Right lung (tissue), 5 donors: ENCODE results near the gene B4GALNT1. TPM values are rescaled to one million over a fixed set of nuclear protein-coding genes. Genes with fewer than 3 reads are reported as not detected.

ENCODE experiments used
- DNase-seq, 2 donors: peaks; one replicate each; pipeline ENCODE4 v3.0.0-alpha.2; 2013
- polyA plus RNA-seq, 5 donors: library from polyadenylated mRNA; unstranded; fragments of 120-200 nt; gene quantifications; one replicate each; pipeline versions ENCODE4 v1.2.1 to v1.2.3, GENCODE V29; 2013; ENCODE audit warnings: inconsistent platforms in 1 of 5, low replicate concordance in 1 of 5; ENCODE audit not compliant: insufficient read length in 5 of 5, insufficient read depth in 1 of 5

Gene B4GALNT1
- polyA plus RNA-seq, 5 donors: 0.82 to 1.7 (median 1.6) TPM

DNA sequence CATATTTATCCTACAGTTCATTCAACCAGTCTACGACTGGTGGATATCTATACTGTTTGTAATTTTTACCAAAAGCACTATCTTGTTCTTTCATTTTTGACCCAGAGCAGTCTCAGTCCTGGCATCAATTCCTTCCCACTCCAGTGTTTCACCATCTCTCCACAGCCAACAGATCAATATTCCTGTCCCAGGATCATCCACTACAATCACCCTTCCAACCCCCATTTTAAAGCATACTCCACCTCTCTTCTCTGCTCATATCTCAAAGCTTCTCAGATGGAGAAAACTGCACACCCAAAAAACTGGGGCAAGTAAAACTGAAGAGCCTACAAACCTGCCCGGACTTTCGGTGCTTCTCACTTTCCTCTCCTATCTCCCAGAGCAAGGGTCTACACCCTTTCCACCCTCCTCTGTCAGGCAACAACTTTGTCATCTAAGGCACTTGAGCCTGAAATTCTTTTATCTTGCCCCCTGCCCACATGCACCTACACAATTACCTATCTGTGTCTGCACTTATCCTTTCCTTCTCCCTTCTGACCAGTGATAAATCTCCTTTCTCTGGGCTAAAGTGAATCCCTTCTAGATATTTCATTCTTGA lies 46.1 kb downstream of the B4GALNT1 start:
- DNase-seq: no peak

DNA sequence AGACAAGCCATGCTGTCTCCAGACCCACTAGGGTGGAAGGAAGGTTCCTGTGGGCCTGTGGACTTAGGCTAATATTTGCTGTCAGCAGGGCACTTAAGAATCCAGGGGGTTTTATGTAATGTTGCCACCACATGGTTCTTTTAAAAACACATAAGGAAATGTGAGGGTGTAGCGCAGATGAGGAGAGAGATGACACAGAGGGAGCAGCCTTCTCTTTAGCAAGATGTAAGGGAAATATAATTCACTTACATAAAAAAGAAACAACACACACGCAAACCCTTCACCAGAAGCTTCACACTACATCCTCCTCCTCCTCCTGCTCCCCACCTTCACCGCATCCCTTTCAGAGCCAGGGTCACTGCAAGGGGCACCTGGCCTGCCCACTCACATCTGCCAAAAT lies 46.9 kb downstream of the B4GALNT1 start:
- no peak for DNase-seq

- DNase-seq: no peak
Observed at GRCh38 chr12:57585156-57585555, 47.8 kb downstream of the B4GALNT1 start.

DNA sequence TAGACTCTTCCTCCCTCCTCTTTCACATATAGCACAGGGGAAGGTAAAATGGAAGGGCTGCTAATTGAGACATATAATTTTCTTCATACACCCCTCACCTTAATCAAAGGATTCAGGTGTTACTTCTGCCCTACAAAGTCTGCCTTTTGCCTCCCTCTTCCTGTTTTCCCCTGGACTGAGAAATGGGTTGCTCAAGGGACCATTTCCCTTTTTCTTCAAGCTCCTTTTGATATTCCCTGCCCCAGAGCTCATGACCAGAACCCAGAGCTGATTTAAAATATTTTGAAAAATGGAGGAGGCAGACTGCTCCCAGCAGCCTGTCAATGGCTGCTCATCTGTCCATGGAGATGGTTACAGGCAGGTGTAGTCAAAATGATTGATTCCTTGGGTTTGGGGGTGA lies 48.3 kb downstream of the B4GALNT1 start:
- DNase-seq: no peak

- no peak for DNase-seq
Observed at GRCh38 chr12:57584050-57584449, 49.0 kb downstream of the B4GALNT1 start.

DNA sequence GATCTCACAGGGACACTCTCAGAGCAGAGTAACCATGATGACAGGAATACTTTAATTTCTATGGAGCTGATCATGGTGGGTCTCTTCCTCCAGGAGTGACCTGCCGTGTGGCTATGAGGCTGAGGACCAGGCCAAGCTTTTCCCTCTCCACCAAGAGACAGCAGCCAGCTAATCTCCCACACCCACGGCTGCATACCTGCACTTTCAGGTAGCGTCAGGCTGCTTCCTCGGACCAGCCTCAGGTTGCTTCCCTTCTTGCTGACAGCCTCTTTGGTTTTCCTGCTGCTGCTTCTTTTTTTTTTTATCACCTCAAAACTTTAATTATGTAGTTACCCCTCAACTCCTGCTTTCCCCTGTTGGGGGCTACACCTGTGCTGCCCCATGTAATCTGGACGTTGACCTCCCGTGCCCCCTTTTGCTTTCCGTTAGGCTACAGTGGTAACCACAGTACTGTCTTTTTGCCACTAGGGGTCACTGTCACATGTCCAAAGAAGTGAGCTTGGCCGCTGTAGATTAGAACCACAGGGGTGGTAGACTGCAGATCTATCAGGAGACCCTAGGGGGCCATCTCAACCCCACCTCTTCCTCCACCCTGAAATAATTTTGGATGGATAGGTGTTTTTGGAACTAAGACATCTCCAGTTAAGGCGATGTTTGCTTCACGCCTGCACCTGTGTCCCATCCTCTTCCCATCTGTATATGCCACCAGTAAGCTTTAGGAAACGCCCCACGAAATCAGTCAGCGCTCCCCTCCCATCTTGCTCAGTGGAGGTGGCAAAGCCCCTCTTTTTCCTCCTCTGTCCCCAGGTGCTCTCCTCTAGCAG lies 49.8 kb downstream of the B4GALNT1 start:
- DNase-seq: peak; percentile 62 to 71

DNA sequence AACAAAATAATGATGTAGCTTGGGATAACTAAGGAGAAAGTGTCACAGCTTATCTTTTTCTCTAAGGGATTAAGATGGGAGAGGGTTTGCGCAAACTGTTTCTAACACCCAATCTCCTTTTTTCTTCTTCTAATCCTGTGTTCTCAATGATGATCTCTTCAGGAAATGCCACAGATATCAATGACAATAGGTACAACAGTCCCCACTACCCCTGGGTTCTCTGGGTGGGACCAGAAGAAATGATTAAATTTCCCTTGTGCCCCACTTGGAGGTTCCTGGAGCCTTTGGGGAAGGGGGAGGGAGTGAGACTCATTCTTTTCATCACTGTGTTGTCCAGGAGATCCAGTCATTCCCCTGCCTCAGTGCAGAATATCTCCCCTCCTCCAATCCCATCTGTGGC lies 50.6 kb downstream of the B4GALNT1 start:
- DNase-seq: no peak

GRCh38 chr12:57581802-57582201 lies 51.2 kb downstream of the B4GALNT1 start:
- DNase-seq: no peak

GRCh38 chr12:57580466-57580795 lies 52.6 kb downstream of the B4GALNT1 start:
- no peak for DNase-seq

DNA sequence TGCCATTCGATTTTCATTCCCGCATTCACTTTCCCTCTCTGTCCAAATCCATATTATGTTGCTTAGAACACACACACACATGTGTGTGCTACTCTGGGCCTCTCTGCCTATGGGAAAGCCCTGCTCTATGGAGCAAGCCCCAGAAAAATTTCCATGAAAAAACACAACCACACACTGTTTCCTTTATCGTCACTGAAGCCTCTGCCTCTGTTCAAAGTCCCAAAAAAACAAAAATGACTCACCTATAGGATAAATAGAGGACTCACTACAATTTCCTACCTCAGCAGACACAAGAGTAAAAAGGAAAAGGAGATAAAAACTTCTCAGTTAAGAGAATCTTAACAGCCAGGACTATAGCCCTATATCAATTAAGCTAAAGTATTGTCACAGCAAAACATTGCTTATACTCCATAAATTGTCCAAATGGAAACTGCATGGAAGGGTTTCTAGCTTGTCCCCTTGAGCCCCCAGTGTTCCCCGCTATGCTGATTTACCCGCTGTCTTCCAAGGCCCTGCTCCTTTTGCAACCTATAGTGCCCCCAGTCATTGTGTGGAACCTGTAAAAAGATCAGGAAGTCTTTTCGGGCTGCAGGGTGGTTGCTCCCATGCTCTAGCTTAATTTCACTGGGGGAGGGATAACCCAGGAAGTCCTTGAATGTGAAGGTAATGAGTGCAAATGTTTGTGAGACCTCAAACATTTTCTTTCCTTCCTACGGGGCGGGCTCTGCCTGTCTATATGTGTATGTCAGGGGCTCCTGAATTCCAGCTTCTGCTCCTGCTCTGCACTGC lies 53.1 kb downstream of the B4GALNT1 start:
- no peak for DNase-seq

DNA sequence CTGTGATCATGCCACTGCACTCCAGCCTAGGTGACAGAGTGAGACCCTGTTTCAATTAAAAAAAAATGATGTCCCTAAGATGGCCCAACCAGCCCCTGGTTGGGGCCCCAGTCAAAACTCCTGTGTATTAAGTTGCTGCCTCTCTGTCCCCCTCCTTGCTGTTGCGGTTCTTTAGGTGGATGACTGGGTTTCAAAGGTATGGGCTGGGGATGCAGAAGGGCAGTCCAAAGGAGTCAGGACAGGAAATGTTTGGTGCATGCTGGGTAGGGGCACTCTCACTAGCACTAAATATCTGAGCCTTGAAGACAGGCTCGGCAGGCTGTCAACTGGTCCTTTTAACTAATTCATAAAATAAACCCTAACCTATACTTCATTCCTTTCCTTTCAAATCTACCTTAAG lies 54.0 kb downstream of the B4GALNT1 start:
- DNase-seq: no peak

DNA sequence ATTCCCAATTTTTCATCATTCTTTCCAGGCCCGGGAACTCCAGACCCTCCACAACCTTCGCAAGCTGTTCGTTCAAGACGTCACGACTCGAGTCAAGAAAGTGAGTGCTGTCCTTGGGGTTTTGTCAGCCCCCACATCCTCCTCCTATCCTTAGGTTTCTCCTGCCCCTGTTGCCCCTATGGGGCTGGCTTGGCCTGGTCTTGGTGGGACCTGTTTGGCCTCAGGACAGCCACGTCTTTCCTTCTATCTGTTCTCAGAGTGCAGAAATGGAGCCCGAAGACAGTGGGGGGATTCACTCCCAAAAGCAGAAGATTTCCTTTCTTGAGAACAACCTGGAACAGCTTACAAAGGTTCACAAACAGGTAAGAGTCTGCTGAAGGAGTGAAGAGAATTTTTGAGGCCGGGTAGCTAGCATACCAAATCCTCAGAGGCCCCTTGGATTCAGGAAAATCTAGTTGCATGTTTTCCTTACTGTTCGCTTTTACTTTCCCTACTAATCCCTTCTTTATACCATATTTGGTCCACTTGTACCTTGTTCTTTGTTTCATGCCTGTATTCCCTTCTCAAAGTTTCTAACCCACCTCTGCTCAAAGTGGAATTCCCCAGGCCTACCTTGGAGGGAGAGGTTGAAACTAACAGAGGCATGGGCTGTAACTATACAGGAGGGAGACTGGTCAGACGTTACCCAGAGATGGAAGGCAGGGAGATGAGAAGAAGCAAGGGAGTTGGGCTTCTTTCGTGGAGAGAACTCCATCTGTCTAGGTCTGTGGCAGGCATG lies 54.8 kb downstream of the B4GALNT1 start:
- DNase-seq: no peak

GRCh38 chr12:57576613-57577160 lies 56.3 kb downstream of the B4GALNT1 start:
- DNase-seq: no peak

Other genes starting within 250 kb of the B4GALNT1 start
- 10 to 100 TPM; 60.9 to 89.4 (median 80.8) TPM for gene R3HDM2, start 202.2 kb downstream of the B4GALNT1 start, polyA plus RNA-seq
- gene INHBC, start 198.4 kb downstream of the B4GALNT1 start, polyA plus RNA-seq: under 1 TPM; 0.09 to 0.29 (median 0.21) TPM
- 1 to 10 TPM in 2 of 5 donors, under 1 TPM in 3; 0.54 to 1.2 (median 0.90) TPM for gene INHBE, start 177.9 kb downstream of the B4GALNT1 start, polyA plus RNA-seq
- gene GLI1, start 173.4 kb downstream of the B4GALNT1 start, polyA plus RNA-seq: 10 to 100 TPM; 27.6 to 41.1 (median 34.5) TPM
- 1 to 10 TPM; 4.4 to 5.4 (median 5.2) TPM for gene ARHGAP9, start 153.3 kb downstream of the B4GALNT1 start, polyA plus RNA-seq
- gene MARS1, start 145.1 kb downstream of the B4GALNT1 start, polyA plus RNA-seq: 100 to 1,000 TPM in 3 of 5 donors, 10 to 100 TPM in 2; 90.0 to 133 (median 109) TPM
- 10 to 100 TPM; 18.1 to 26.4 (median 19.2) TPM for gene DDIT3, start 112.7 kb downstream of the B4GALNT1 start, polyA plus RNA-seq
- 10 to 100 TPM; 55.7 to 78.7 (median 72.7) TPM for gene MBD6, start 110.4 kb downstream of the B4GALNT1 start, polyA plus RNA-seq
- gene DCTN2, start 86.0 kb downstream of the B4GALNT1 start, polyA plus RNA-seq: 100 to 1,000 TPM; 149 to 169 (median 154) TPM
- 1 to 10 TPM; 4.6 to 6.1 (median 5.1) TPM for gene KIF5A, start 83.2 kb downstream of the B4GALNT1 start, polyA plus RNA-seq
- gene PIP4K2C, start 42.0 kb downstream of the B4GALNT1 start, polyA plus RNA-seq: 10 to 100 TPM; 18.1 to 22.8 (median 20.1) TPM
- gene DTX3, start 28.4 kb downstream of the B4GALNT1 start, polyA plus RNA-seq: 10 to 100 TPM; 52.7 to 65.6 (median 61.0) TPM
- 10 to 100 TPM; 38.6 to 50.4 (median 46.4) TPM for gene ARHGEF25, start 21.8 kb downstream of the B4GALNT1 start, polyA plus RNA-seq
- 100 to 1,000 TPM; 194 to 241 (median 220) TPM for gene OS9, start 60.9 kb upstream of the B4GALNT1 start, polyA plus RNA-seq
- gene AGAP2, start 105.5 kb upstream of the B4GALNT1 start, polyA plus RNA-seq: 1 to 10 TPM in 1 of 5 donors, under 1 TPM in 4; 0.27 to 1.1 (median 0.61) TPM
- gene TSPAN31, start 111.8 kb upstream of the B4GALNT1 start, polyA plus RNA-seq: 10 to 100 TPM; 68.8 to 94.6 (median 79.4) TPM
- gene CDK4, start 119.1 kb upstream of the B4GALNT1 start, polyA plus RNA-seq: 100 to 1,000 TPM; 221 to 296 (median 246) TPM
- gene MARCHF9, start 121.9 kb upstream of the B4GALNT1 start, polyA plus RNA-seq: 10 to 100 TPM; 15.6 to 22.5 (median 19.9) TPM
- gene CYP27B1, start 133.9 kb upstream of the B4GALNT1 start, polyA plus RNA-seq: 1 to 10 TPM in 4 of 5 donors, under 1 TPM in 1; 0.99 to 2.5 (median 1.5) TPM
- 10 to 100 TPM; 26.2 to 41.1 (median 31.3) TPM for gene METTL1, start 138.9 kb upstream of the B4GALNT1 start, polyA plus RNA-seq
- 10 to 100 TPM; 15.6 to 18.6 (median 17.2) TPM for gene EEF1AKMT3, start 139.4 kb upstream of the B4GALNT1 start, polyA plus RNA-seq
- 10 to 100 TPM; 24.1 to 37.1 (median 35.6) TPM for gene TSFM, start 149.6 kb upstream of the B4GALNT1 start, polyA plus RNA-seq
- gene AVIL, start 185.5 kb upstream of the B4GALNT1 start, polyA plus RNA-seq: 10 to 100 TPM; 10.8 to 18.6 (median 15.7) TPM
- 100 to 1,000 TPM; 256 to 312 (median 291) TPM for gene CTDSP2, start 213.5 kb upstream of the B4GALNT1 start, polyA plus RNA-seq